Measurements from ENCODE around the gene GAL3ST3. TPM values are rescaled to one million over a fixed set of nuclear protein-coding genes. Genes with fewer than 3 reads are reported as not detected.

Gene GAL3ST3
- polyA plus RNA-seq, 3 donors = not detected

DNA sequence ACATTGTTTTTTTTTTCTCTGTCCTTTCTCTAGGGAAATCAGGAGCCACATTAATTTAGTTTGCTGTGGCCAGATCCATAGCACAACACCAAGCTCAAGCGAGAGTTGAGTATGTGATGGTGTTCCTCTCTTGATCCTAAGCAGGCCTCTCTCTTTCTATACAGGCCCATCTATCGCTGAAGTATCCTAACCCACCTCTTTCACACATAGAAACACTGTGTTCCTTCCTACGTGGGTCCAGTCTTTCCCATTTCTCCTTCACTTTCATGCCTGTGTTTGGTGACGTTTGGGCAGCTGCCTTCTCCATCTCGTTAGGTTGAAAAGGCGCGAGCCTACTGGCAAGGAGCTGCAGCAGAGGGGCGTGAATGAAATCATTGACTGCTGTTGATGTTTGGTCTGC, 23.6 kb upstream of the GAL3ST3 start:
- 93% methylated on average over 6 of the region's 8 CpGs for WGBS (ENCODE audit: insufficient coverage)
- H3K4me2 ChIP-seq (replicated peaks; ENCODE audit: extremely low read depth, low read length, poor library complexity, severe bottlenecking) = peak overlapping the region; percentile 82
- no peaks in the 10 kb centered on the region for H3K9me3 ChIP-seq (replicated peaks in 1 of 2; ENCODE audit: control insufficient read depth in 1 of 2, insufficient read depth in 1 of 2, low read length in 2 of 2)
- no peaks in the 10 kb centered on the region for H3K27me3 ChIP-seq (ENCODE audit: control insufficient read depth in 2 of 2, insufficient read depth in 2 of 2, low read length in 2 of 2)
- peaks cover 56% of the 10 kb centered on the region for H3K79me2 ChIP-seq (ENCODE audit: insufficient read depth, low read length)
- peaks cover 10 to 48% of the 10 kb centered on the region in 2 donors for H3K36me3 ChIP-seq (replicated peaks in 1 of 2; ENCODE audit: control insufficient read depth in 1 of 2, insufficient read depth in 2 of 2, low read length in 2 of 2)
- no peak overlapping the region for H3K4me3 ChIP-seq (replicated peaks in 1 of 3; ENCODE audit: low read depth in 2 of 3, low read length in 3 of 3)
- no peak overlapping the region for H3K27ac ChIP-seq (ENCODE audit: low read depth in 1 of 2, low read length in 2 of 2)
- TF ChIP-seq, protein P1, sequence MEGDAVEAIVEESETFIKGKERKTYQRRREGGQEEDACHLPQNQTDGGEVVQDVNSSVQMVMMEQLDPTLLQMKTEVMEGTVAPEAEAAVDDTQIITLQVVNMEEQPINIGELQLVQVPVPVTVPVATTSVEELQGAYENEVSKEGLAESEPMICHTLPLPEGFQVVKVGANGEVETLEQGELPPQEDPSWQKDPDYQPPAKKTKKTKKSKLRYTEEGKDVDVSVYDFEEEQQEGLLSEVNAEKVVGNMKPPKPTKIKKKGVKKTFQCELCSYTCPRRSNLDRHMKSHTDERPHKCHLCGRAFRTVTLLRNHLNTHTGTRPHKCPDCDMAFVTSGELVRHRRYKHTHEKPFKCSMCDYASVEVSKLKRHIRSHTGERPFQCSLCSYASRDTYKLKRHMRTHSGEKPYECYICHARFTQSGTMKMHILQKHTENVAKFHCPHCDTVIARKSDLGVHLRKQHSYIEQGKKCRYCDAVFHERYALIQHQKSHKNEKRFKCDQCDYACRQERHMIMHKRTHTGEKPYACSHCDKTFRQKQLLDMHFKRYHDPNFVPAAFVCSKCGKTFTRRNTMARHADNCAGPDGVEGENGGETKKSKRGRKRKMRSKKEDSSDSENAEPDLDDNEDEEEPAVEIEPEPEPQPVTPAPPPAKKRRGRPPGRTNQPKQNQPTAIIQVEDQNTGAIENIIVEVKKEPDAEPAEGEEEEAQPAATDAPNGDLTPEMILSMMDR (IDR thresholded peaks at IDR 0.05) = no peak
- peaks cover 31 to 41% of the 10 kb centered on the region in 2 donors for H3K4me1 ChIP-seq (ENCODE audit: control insufficient read depth in 1 of 2, insufficient read depth in 2 of 2, low read length in 2 of 2)
- peaks cover 0 to 5% (median 0%) of the 10 kb centered on the region in 3 donors for H3K27me3 Mint-ChIP-seq (ENCODE audit: low read depth in 3 of 3)
- peaks cover 0 to 2% (median 0%) of the 10 kb centered on the region in 7 donors for H3K9me3 Mint-ChIP-seq
- no peak for DNase-seq
- no peak overlapping the region for H3K4me3 Mint-ChIP-seq
- intact Hi-C loops (cut with micrococcal nuclease) = loop anchor here in 1 of 2 donors (5.0 kb wide), 2 partner anchors 40 to 60 kb away; no protein-coding TSS in a partner anchor
- H3K27ac Mint-ChIP-seq = peak overlapping the region in 1 of 7 donors; percentile 23
- H2AFZ ChIP-seq (ENCODE audit: insufficient read depth, low read depth, low read length, poor library complexity, severe bottlenecking) = no peak overlapping the region
- H4K20me1 ChIP-seq (ENCODE audit: insufficient read depth, low read length) = peaks cover 18% of the 10 kb centered on the region
- no peak overlapping the region for H3K9ac ChIP-seq (ENCODE audit: insufficient read depth, low read length, poor library complexity, severe bottlenecking)
- peaks cover 45% of the 10 kb centered on the region for H3K4me1 Mint-ChIP-seq
- peaks cover 37 to 56% of the 10 kb centered on the region in 2 donors for H3K36me3 Mint-ChIP-seq

GRCh38 chr11:66072081-66072480, 23.1 kb upstream of the GAL3ST3 start:
- TF ChIP-seq, protein P1 (IDR thresholded peaks at IDR 0.05) = no peak
- H3K27ac ChIP-seq (ENCODE audit: low read depth in 1 of 2, low read length in 2 of 2) = no peak overlapping the region
- no CpG with 5 or more reads among the region's 3 CpGs for WGBS (ENCODE audit: insufficient coverage)
- H3K36me3 ChIP-seq (replicated peaks in 1 of 2; ENCODE audit: control insufficient read depth in 1 of 2, insufficient read depth in 2 of 2, low read length in 2 of 2) = peaks cover 14 to 49% of the 10 kb centered on the region in 2 donors
- peaks cover 0 to 5% (median 0%) of the 10 kb centered on the region in 3 donors for H3K27me3 Mint-ChIP-seq (ENCODE audit: low read depth in 3 of 3)
- peak overlapping the region in 1 of 3 experiments; percentile 76 for H3K4me3 ChIP-seq (replicated peaks in 1 of 3; ENCODE audit: low read depth in 2 of 3, low read length in 3 of 3)
- H3K9me3 Mint-ChIP-seq = peaks cover 0 to 2% (median 0%) of the 10 kb centered on the region in 7 donors
- peaks cover 18% of the 10 kb centered on the region for H4K20me1 ChIP-seq (ENCODE audit: insufficient read depth, low read length)
- H3K4me1 Mint-ChIP-seq = peaks cover 46% of the 10 kb centered on the region
- H2AFZ ChIP-seq (ENCODE audit: insufficient read depth, low read depth, low read length, poor library complexity, severe bottlenecking) = no peak overlapping the region
- H3K27me3 ChIP-seq (ENCODE audit: control insufficient read depth in 2 of 2, insufficient read depth in 2 of 2, low read length in 2 of 2) = no peaks in the 10 kb centered on the region
- peak overlapping the region in 2 of 7 donors; percentile 20 to 23 for H3K27ac Mint-ChIP-seq
- peaks cover 35 to 45% of the 10 kb centered on the region in 2 donors for H3K4me1 ChIP-seq (ENCODE audit: control insufficient read depth in 1 of 2, insufficient read depth in 2 of 2, low read length in 2 of 2)
- H3K9ac ChIP-seq (ENCODE audit: insufficient read depth, low read length, poor library complexity, severe bottlenecking) = no peak overlapping the region
- no peaks in the 10 kb centered on the region for H3K9me3 ChIP-seq (replicated peaks in 1 of 2; ENCODE audit: control insufficient read depth in 1 of 2, insufficient read depth in 1 of 2, low read length in 2 of 2)
- peaks cover 39 to 57% of the 10 kb centered on the region in 2 donors for H3K36me3 Mint-ChIP-seq
- H3K79me2 ChIP-seq (ENCODE audit: insufficient read depth, low read length) = peaks cover 51% of the 10 kb centered on the region
- no peak for DNase-seq
- intact Hi-C loops (cut with micrococcal nuclease) = loop anchor here in 1 of 2 donors (5.0 kb wide), 2 partner anchors 40 to 60 kb away; no protein-coding TSS in a partner anchor
- peak overlapping the region in 1 of 2 donors; percentile 91 for H3K4me3 Mint-ChIP-seq
- H3K4me2 ChIP-seq (replicated peaks; ENCODE audit: extremely low read depth, low read length, poor library complexity, severe bottlenecking) = peak overlapping the region; percentile 82
